PC-9 (cell line): ENCODE measurements around the gene GRB2. TPM values are rescaled to one million over a fixed set of nuclear protein-coding genes. Genes with fewer than 3 reads are reported as not detected.

Experiments used
- BruUV-seq: library from RNA; stranded (reverse); fragments of 400-500 nt; replicated peaks from 2 replicates; lab custom pipeline; 2021; lab: Mats Ljungman, UMichigan
- CTCF ChIA-PET: fragments of 300-600 bp; sonication (Branson Sonifier 250); formaldehyde crosslinking; loops from one replicate; lab custom pipeline; 2022; ENCODE audit warnings: antibody characterized with exemption; lab: Charles Lee
- POLR2A ChIA-PET: fragments of 300-600 bp; sonication (Branson Sonifier 250); formaldehyde crosslinking; loops from one replicate; lab custom pipeline; 2022; ENCODE audit warnings: antibody characterized with exemption; ENCODE audit not compliant: unreplicated experiment; lab: Charles Lee
- DNase-seq, 2 experiments: peaks; one replicate each; pipeline versions ENCODE4 v3.0.0 to v3.0.0-alpha.2; 2015 to 2022; ENCODE audit warnings: mixed read lengths in 1 of 2
- H2AFZ ChIP-seq: fragments of 200-600 bp; sonication (generic); 2 replicates; pipeline ENCODE4 v1.8.1; 2017; ENCODE audit warnings: antibody characterized with exemption
- H3F3A ChIP-seq: fragments of 200-600 bp; sonication (generic); 2 replicates; pipeline ENCODE4 v1.8.1; 2017; ENCODE audit warnings: antibody characterized with exemption, mild to moderate bottlenecking, low read depth; ENCODE audit not compliant: insufficient read depth
- H3K27ac ChIP-seq: fragments of 200-600 bp; sonication (generic); 2 replicates; pipeline ENCODE4 v1.6.1; 2016; ENCODE audit warnings: mixed run types
- H3K27me3 ChIP-seq: fragments of 200-600 bp; sonication (generic); 2 replicates; pipeline ENCODE4 v1.6.1; 2016; ENCODE audit warnings: low read depth, mixed run types; ENCODE audit not compliant: insufficient read depth
- H3K36me3 ChIP-seq: fragments of 200-600 bp; sonication (generic); 2 replicates; pipeline ENCODE4 v1.6.1; 2016; ENCODE audit warnings: low read depth, mixed run types
- H3K4me1 ChIP-seq: fragments of 200-600 bp; sonication (generic); replicated peaks from 2 replicates; pipeline ENCODE4 v1.6.1; 2016; ENCODE audit warnings: mixed run types; ENCODE audit not compliant: insufficient read depth
- H3K4me2 ChIP-seq: fragments of 200-600 bp; sonication (generic); 2 replicates; pipeline ENCODE4 v1.6.1; 2017; ENCODE audit warnings: mixed run types
- H3K4me3 ChIP-seq: fragments of 200-600 bp; sonication (generic); 2 replicates; pipeline ENCODE4 v1.6.1; 2016; ENCODE audit warnings: mixed run types
- H3K79me2 ChIP-seq: fragments of 200-600 bp; sonication (generic); 2 replicates; pipeline ENCODE4 v1.6.1; 2017; ENCODE audit warnings: low read depth, mixed run types
- H3K9me2 ChIP-seq: fragments of 200-600 bp; sonication (generic); 2 replicates; pipeline ENCODE4 v1.8.1; 2017; ENCODE audit warnings: mild to moderate bottlenecking; ENCODE audit not compliant: insufficient read depth
- H3K9me3 ChIP-seq: fragments of 200-600 bp; sonication (generic); 2 replicates; pipeline ENCODE4 v1.8.1; 2016; ENCODE audit warnings: low read depth; ENCODE audit not compliant: insufficient read depth
- H4K20me1 ChIP-seq: fragments of 200-600 bp; sonication (generic); 2 replicates; pipeline ENCODE4 v1.8.1; 2017; ENCODE audit not compliant: insufficient read depth
- CTCF ChIP-seq: fragments of 200-600 bp; sonication (generic); conservative IDR thresholded peaks from 2 replicates; pipeline ENCODE4 v1.6.1; 2017; ENCODE audit warnings: mixed run types, antibody characterized with exemption, mild to moderate bottlenecking, moderate library complexity
- EZH2 ChIP-seq: fragments of 200-600 bp; sonication (generic); IDR thresholded peaks from 2 replicates; pipeline ENCODE4 v1.8.0; 2017; ENCODE audit warnings: antibody characterized with exemption, low read depth
- intact Hi-C: fragments of 100-400 bp; cut with micrococcal nuclease; formaldehyde crosslinking; loops from one replicate; pipeline ENCODE4 v1.10.0; 2022; ENCODE audit not compliant: unreplicated experiment
- total RNA-seq: library from RNA; stranded (reverse); gene quantifications from 2 replicates; pipeline ENCODE4 v1.2.3, GENCODE V29; 2021

GRB2 gene
- total RNA-seq, 1 experiment from 2014 or later: 75.3 TPM

- intact Hi-C loops: no loop called here
- H3K9me3 ChIP-seq: no peaks in the 10 kb centered on the region
- peaks cover 46% of the 10 kb centered on the region for H3K79me2 ChIP-seq
- no peaks in the 10 kb centered on the region for H3K27me3 ChIP-seq
- H4K20me1 ChIP-seq: peaks cover 23% of the 10 kb centered on the region; the same call in 1 of the 2 replicates
- H3F3A ChIP-seq: peaks cover 9% of the 10 kb centered on the region
- H3K4me2 ChIP-seq: no peak overlapping the region
- POLR2A ChIA-PET: interaction anchor here (0.5 kb wide), 1 partner anchor 428 kb away, joined by 6 read pairs; no protein-coding TSS in a partner anchor
- H3K27ac ChIP-seq: no peak overlapping the region
- BruUV-seq: no TSS peak
- no peak overlapping the region for H3K4me3 ChIP-seq
- H2AFZ ChIP-seq: no peak overlapping the region
- no peak for TF ChIP-seq CTCF
- TF ChIP-seq EZH2: no peak
- DNase-seq: no peak
- no peaks in the 10 kb centered on the region for H3K9me2 ChIP-seq
- no peaks in the 10 kb centered on the region for H3K4me1 ChIP-seq
- no peaks in the 10 kb centered on the region for H3K36me3 ChIP-seq
- CTCF ChIA-PET: no interaction called here
Measured at GRCh38 chr17:75352079-75352569, 53.4 kb downstream of the GRB2 start.

- ChIA-PET CTCF (no interaction called here), POLR2A (no interaction called here)
- BruUV-seq: no TSS peak
- no peak overlapping the region for H3K4me3 ChIP-seq
- DNase-seq: no peak
- H3K36me3 ChIP-seq: no peaks in the 10 kb centered on the region
- no peak overlapping the region for H2AFZ ChIP-seq
- H3K4me1 ChIP-seq: no peaks in the 10 kb centered on the region
- no peak overlapping the region for H3K27ac ChIP-seq
- peaks cover 9% of the 10 kb centered on the region for H3F3A ChIP-seq
- peaks cover 43% of the 10 kb centered on the region for H3K79me2 ChIP-seq
- no peak for TF ChIP-seq CTCF
- TF ChIP-seq EZH2: no peak
- H3K9me3 ChIP-seq: no peaks in the 10 kb centered on the region
- no peaks in the 10 kb centered on the region for H3K27me3 ChIP-seq
- no peak overlapping the region for H3K4me2 ChIP-seq
- no peaks in the 10 kb centered on the region for H3K9me2 ChIP-seq
- H4K20me1 ChIP-seq: peaks cover 34% of the 10 kb centered on the region
- intact Hi-C loops: no loop called here
Measured at GRCh38 chr17:75350706-75351105, 54.8 kb downstream of the GRB2 start.

- Histone ChIP-seq H3K4me2 (no peak overlapping the region), H3K36me3 (no peaks in the 10 kb centered on the region), H4K20me1 (peaks cover 39% of the 10 kb centered on the region), H3K27ac (no peak overlapping the region), H3K4me3 (no peak overlapping the region), H2AFZ (no peak overlapping the region), H3F3A (peaks cover 4% of the 10 kb centered on the region), H3K4me1 (no peaks in the 10 kb centered on the region), H3K9me3 (no peaks in the 10 kb centered on the region), H3K27me3 (no peaks in the 10 kb centered on the region), H3K9me2 (no peaks in the 10 kb centered on the region), H3K79me2 (peaks cover 47% of the 10 kb centered on the region)
- TF ChIP-seq EZH2: no peak
- TF ChIP-seq CTCF: no peak
- no peak for DNase-seq
- CTCF ChIA-PET: no interaction called here
- POLR2A ChIA-PET: interaction anchor here (0.6 kb wide), 1 partner anchor 29 kb away, joined by 7 read pairs; no protein-coding TSS in a partner anchor
- BruUV-seq: no TSS peak
- intact Hi-C loops: no loop called here
Measured at GRCh38 chr17:75350029-75350428, 55.4 kb downstream of the GRB2 start.
